Neutrophil (primary cell): ENCODE data around the gene PIM2.
A peak's percentile ranks its signal among the peaks of the same experiment; 100 is the strongest.

Source experiments
- H3K27ac ChIP-seq: fragments of 200-600 bp; sonication (generic); 2 replicates; pipeline ENCODE4 v1.5.1; 2016; ENCODE audit warnings: mild to moderate bottlenecking, moderate library complexity
- H3K27me3 ChIP-seq: fragments of 200-600 bp; sonication (generic); 2 replicates; pipeline ENCODE4 v1.6.0; 2016; ENCODE audit warnings: mild to moderate bottlenecking
- H3K36me3 ChIP-seq: fragments of 200-600 bp; sonication (generic); 2 replicates; pipeline ENCODE4 v1.5.1; 2017
- H3K4me1 ChIP-seq, 2 experiments: fragments of 200-600 bp in 1 of 2; sonication (generic) in 1 of 2; 1 replicate in 1 of 2; 2 replicates in 1 of 2; pipeline versions ENCODE4 v1.5.1 to v1.6.1; 2013 to 2016; ENCODE audit warnings: low read depth in 1 of 2, low read length in 1 of 2, mild to moderate bottlenecking in 1 of 2, moderate library complexity in 1 of 2; ENCODE audit not compliant: control insufficient read depth in 1 of 2, insufficient read depth in 1 of 2
- H3K4me3 ChIP-seq, 2 experiments: fragments of 200-600 bp in 1 of 2; sonication (generic) in 1 of 2; 1 replicate in 1 of 2; 2 replicates in 1 of 2; pipeline ENCODE4 v1.5.1; 2013 to 2016; ENCODE audit warnings: low read depth in 1 of 2, low read length in 1 of 2, mild to moderate bottlenecking in 1 of 2, moderate library complexity in 1 of 2
- H3K9me3 ChIP-seq: fragments of 200-600 bp; sonication (generic); 2 replicates; pipeline ENCODE4 v1.5.1; 2016
- TF ChIP-seq, protein P1 (sequence below): fragments of 200-600 bp; sonication (generic); IDR thresholded peaks from 2 replicates; pipeline ENCODE4 v1.5.1; 2016; ENCODE audit warnings: antibody characterized with exemption

The PIM2 gene

GRCh38 chrX:48960291-48960690, 41.5 kb upstream of the PIM2 start:
- H3K4me1 ChIP-seq: peaks cover 11 to 36% of the 10 kb centered on the region in 2 experiments
- no peak overlapping the region for H3K4me3 ChIP-seq
- no peak overlapping the region for H3K27ac ChIP-seq
- peaks cover 3% of the 10 kb centered on the region for H3K36me3 ChIP-seq
- no peaks in the 10 kb centered on the region for H3K27me3 ChIP-seq
- no peaks in the 10 kb centered on the region for H3K9me3 ChIP-seq
- TF ChIP-seq, protein P1, sequence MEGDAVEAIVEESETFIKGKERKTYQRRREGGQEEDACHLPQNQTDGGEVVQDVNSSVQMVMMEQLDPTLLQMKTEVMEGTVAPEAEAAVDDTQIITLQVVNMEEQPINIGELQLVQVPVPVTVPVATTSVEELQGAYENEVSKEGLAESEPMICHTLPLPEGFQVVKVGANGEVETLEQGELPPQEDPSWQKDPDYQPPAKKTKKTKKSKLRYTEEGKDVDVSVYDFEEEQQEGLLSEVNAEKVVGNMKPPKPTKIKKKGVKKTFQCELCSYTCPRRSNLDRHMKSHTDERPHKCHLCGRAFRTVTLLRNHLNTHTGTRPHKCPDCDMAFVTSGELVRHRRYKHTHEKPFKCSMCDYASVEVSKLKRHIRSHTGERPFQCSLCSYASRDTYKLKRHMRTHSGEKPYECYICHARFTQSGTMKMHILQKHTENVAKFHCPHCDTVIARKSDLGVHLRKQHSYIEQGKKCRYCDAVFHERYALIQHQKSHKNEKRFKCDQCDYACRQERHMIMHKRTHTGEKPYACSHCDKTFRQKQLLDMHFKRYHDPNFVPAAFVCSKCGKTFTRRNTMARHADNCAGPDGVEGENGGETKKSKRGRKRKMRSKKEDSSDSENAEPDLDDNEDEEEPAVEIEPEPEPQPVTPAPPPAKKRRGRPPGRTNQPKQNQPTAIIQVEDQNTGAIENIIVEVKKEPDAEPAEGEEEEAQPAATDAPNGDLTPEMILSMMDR: no peak

GRCh38 chrX:48958635-48959094, 39.8 kb upstream of the PIM2 start:
- Histone ChIP-seq H3K36me3 (peaks cover 8% of the 10 kb centered on the region), H3K4me1 (peaks cover 24 to 49% of the 10 kb centered on the region in 2 experiments)
- TF ChIP-seq, protein P1: no peak

DNA sequence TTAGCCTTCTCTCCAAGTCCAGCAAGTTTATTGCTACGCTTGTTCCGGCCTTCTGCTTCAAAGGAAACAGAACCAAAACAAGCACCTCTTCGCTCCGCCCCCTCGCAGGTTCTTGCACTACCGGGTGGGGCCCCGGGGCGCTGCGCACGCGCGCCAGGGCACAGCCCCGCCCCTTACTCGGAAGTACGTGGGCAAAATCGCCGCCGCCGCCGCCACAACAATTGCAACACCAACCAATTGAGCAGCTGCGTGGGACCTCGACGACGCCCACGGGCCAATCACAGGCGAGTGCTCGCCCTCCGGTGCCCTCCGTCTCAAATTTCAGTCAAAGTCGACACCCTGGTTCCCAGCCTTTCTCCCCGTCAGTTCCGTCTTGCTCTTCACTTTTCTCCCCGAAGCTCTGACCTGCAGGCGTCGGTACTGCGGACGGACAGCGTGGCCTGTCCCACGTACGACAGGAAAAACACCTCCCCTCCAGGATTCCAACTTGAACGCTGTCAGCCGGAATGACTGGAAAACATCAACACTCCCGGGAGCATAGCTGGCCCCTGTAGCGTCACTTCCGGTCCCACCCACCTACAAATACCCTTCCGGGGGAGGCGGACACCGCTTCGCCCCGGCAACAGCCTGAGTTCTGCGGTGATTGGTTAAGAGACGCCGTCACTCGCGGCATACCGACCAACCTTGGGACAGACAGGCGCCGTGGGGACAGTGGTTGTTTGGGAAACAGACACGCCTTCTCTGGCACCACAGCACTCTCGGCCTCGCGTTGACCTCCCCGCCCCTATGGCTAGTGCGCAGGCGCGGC, 39.2 kb upstream of the PIM2 start:
- peak overlapping the region; percentile 65 to 86 for H3K4me3 ChIP-seq
- no peaks in the 10 kb centered on the region for H3K27me3 ChIP-seq
- TF ChIP-seq, protein P1: peak; percentile 49
- peak overlapping the region; percentile 100 for H3K27ac ChIP-seq
- peaks cover 8% of the 10 kb centered on the region for H3K36me3 ChIP-seq
- H3K4me1 ChIP-seq: peaks cover 30 to 51% of the 10 kb centered on the region in 2 experiments
- H3K9me3 ChIP-seq: no peaks in the 10 kb centered on the region

More at GRCh38 chrX:48958635-48959094, 39.8 kb upstream of the PIM2 start:
- H3K9me3 ChIP-seq: no peaks in the 10 kb centered on the region
- H3K4me3 ChIP-seq: peak overlapping the region; percentile 65 to 86
- H3K27me3 ChIP-seq: no peaks in the 10 kb centered on the region
- H3K27ac ChIP-seq: peak overlapping the region; percentile 100

DNA sequence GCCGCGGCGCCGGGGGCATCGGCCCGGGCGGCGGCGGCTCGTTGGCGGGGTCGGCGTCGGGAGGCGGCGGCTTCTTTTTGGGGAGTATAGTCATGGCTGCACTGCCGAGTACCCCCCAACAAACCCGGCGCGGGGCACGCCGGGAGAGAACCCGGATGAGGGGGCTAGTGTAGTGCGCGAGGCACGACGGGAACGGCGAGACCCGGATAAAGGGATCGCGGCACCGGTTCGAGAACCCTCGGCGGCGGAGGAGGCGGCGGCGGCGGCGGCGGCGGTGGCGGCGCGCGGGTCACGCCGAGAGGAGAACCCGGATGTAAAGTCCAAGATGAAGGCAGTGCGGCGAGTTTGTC, 38.6 kb upstream of the PIM2 start, which contains the start of gene OTUD5:
Gene OTUD5, minus strand, starts transcription at position 131 of the 350 bp plus-strand sequence. Its CDS starts 37 bp downstream, at position 94.
- peaks cover 8% of the 10 kb centered on the region for H3K36me3 ChIP-seq
- no peaks in the 10 kb centered on the region for H3K9me3 ChIP-seq
- H3K4me1 ChIP-seq: peaks cover 35 to 54% of the 10 kb centered on the region in 2 experiments
- peak within 1 kb of the TSS; percentile 65 to 86 for H3K4me3 ChIP-seq
- H3K27ac ChIP-seq: peak within 1 kb of the TSS; percentile 100
- TF ChIP-seq, protein P1: no peak
- H3K27me3 ChIP-seq: no peaks in the 10 kb centered on the region

GRCh38 chrX:48956728-48957414, 38.0 kb upstream of the PIM2 start:
- Histone ChIP-seq H3K27me3 (no peaks in the 10 kb centered on the region), H3K9me3 (no peaks in the 10 kb centered on the region), H3K4me3 (peak overlapping the region; percentile 65 to 86), H3K27ac (peak overlapping the region; percentile 100), H3K36me3 (peaks cover 8% of the 10 kb centered on the region), H3K4me1 (peaks cover 40 to 54% of the 10 kb centered on the region in 2 experiments)
- TF ChIP-seq, protein P1: no peak
